Hepatocyte (in vitro differentiated cells): Measurements from ENCODE around the gene PTAFR. TPM values are rescaled to one million over a fixed set of nuclear protein-coding genes. Genes with fewer than 3 reads are reported as not detected.
A peak's percentile ranks its signal among the peaks of the same experiment; 100 is the strongest.

ENCODE experiments used
- DNase-seq: peaks from one replicate; pipeline ENCODE4 v3.0.0-alpha.2; 2016; ENCODE audit warnings: low spot score
- H2AFZ ChIP-seq: fragments of 200-600 bp; sonication (generic); 2 replicates; pipeline ENCODE4 v1.6.0; 2016; ENCODE audit warnings: antibody characterized with exemption, mild to moderate bottlenecking
- H3K27ac ChIP-seq: fragments of 200-600 bp; sonication (generic); 2 replicates; pipeline ENCODE4 v1.5.1; 2016; ENCODE audit warnings: mild to moderate bottlenecking
- H3K27me3 ChIP-seq: fragments of 200-600 bp; sonication (generic); 2 replicates; pipeline ENCODE4 v1.6.1; 2016
- H3K36me3 ChIP-seq: fragments of 200-600 bp; sonication (generic); replicated peaks from 2 replicates; pipeline ENCODE4 v1.5.1; 2016; ENCODE audit warnings: low read depth; ENCODE audit not compliant: insufficient read depth
- H3K4me1 ChIP-seq: fragments of 200-600 bp; sonication (generic); 2 replicates; pipeline ENCODE4 v1.5.1; 2016; ENCODE audit warnings: mild to moderate bottlenecking, moderate library complexity; ENCODE audit not compliant: insufficient read depth
- H3K4me2 ChIP-seq: fragments of 200-600 bp; sonication (generic); 2 replicates; pipeline ENCODE4 v1.6.0; 2016
- H3K4me3 ChIP-seq: fragments of 200-600 bp; sonication (generic); 2 replicates; pipeline ENCODE4 v1.5.1; 2016; ENCODE audit warnings: mild to moderate bottlenecking
- H3K79me2 ChIP-seq: fragments of 200-600 bp; sonication (generic); 2 replicates; pipeline ENCODE4 v1.6.0; 2017; ENCODE audit warnings: mild to moderate bottlenecking
- H3K9me2 ChIP-seq: fragments of 200-600 bp; sonication (generic); replicated peaks from 2 replicates; pipeline ENCODE4 v1.6.0; 2017; ENCODE audit warnings: mild to moderate bottlenecking; ENCODE audit not compliant: insufficient read depth
- H3K9me3 ChIP-seq: fragments of 200-600 bp; sonication (generic); 2 replicates; pipeline ENCODE4 v1.5.1; 2016; ENCODE audit warnings: low read depth, mild to moderate bottlenecking
- H4K20me1 ChIP-seq: fragments of 200-600 bp; sonication (generic); 2 replicates; pipeline ENCODE4 v1.6.0; 2016; ENCODE audit warnings: mild to moderate bottlenecking; ENCODE audit not compliant: insufficient read depth, poor library complexity, severe bottlenecking
- EZH2 ChIP-seq: fragments of 200-600 bp; sonication (generic); IDR thresholded peaks from 2 replicates; pipeline ENCODE4 v1.6.1; 2016; ENCODE audit warnings: antibody characterized with exemption, mild to moderate bottlenecking, borderline replicate concordance
- EZH2phosphoT487 ChIP-seq: fragments of 200-600 bp; sonication (generic); IDR thresholded peaks from one replicate; pipeline ENCODE4 v1.6.1; 2018; ENCODE audit warnings: antibody characterized with exemption, mild to moderate bottlenecking, low read depth, moderate library complexity; ENCODE audit not compliant: unreplicated experiment, severe bottlenecking
- WGBS: methylation state at CpG from one replicate; pipeline ENCODE4 v1.1.6; 2016; ENCODE audit warnings: low lambda C conversion rate; ENCODE audit errors: missing lambda C conversion rate; 5-methylcytosine and 5-hydroxymethylcytosine counted together
- polyA plus RNA-seq: library from polyadenylated mRNA; unstranded; fragments of >200 nt; fragmentation: Nextera tagmentation; extraction: Ambion mirVana; gene quantifications from 2 replicates; pipeline ENCODE4 v1.2.1, GENCODE V29; 2016
- total RNA-seq: library from RNA; depleted of rRNA; stranded (reverse); fragments of >200 nt; gene quantifications from 2 replicates; pipeline ENCODE4 v1.2.3, GENCODE V29; 2014
- TF ChIP-seq, protein P1 (sequence below): fragments of 200-600 bp; sonication (generic); IDR thresholded peaks from 2 replicates; pipeline ENCODE4 v1.5.1; 2016; ENCODE audit warnings: antibody characterized with exemption, mild to moderate bottlenecking; ENCODE audit not compliant: poor library complexity

The PTAFR gene
- total and polyA plus RNA-seq, 2 experiments from 2014 or later = 0.29 to 0.37 TPM

DNA sequence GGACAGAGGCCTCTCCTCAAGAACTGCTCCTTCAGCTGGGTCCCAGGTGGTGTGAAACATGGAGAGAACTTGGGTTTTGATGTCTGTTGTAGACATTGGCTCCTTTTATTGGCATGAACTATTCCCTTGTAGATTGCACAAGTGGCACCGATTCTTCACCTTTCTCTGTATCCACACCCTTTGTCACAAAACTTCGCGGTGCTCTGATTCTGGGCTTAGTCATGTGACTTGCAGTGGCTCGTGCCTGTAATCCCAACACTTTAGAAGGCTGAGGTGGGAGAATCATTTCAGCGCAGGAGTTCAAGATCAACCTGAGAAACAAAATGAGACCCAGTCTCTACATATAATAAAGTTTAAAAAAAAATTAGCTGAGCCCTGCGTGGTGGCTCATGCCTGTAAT, 45.6 kb downstream of the PTAFR start:
- Histone ChIP-seq H4K20me1 (no peaks in the 10 kb centered on the region), H3K27ac (no peak overlapping the region), H3K27me3 (peaks cover 9% of the 10 kb centered on the region), H3K4me2 (no peak overlapping the region), H3K36me3 (no peaks in the 10 kb centered on the region), H3K4me3 (no peak overlapping the region), H2AFZ (no peak overlapping the region), H3K9me3 (no peaks in the 10 kb centered on the region), H3K4me1 (no peaks in the 10 kb centered on the region), H3K9me2 (no peaks in the 10 kb centered on the region), H3K79me2 (no peaks in the 10 kb centered on the region)
- TF ChIP-seq, protein P1, sequence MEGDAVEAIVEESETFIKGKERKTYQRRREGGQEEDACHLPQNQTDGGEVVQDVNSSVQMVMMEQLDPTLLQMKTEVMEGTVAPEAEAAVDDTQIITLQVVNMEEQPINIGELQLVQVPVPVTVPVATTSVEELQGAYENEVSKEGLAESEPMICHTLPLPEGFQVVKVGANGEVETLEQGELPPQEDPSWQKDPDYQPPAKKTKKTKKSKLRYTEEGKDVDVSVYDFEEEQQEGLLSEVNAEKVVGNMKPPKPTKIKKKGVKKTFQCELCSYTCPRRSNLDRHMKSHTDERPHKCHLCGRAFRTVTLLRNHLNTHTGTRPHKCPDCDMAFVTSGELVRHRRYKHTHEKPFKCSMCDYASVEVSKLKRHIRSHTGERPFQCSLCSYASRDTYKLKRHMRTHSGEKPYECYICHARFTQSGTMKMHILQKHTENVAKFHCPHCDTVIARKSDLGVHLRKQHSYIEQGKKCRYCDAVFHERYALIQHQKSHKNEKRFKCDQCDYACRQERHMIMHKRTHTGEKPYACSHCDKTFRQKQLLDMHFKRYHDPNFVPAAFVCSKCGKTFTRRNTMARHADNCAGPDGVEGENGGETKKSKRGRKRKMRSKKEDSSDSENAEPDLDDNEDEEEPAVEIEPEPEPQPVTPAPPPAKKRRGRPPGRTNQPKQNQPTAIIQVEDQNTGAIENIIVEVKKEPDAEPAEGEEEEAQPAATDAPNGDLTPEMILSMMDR = no peak
- TF ChIP-seq EZH2phosphoT487 = no peak
- no peak for TF ChIP-seq EZH2
- 83% methylated on average over 6 of the region's 6 CpGs for WGBS
- DNase-seq = no peak

DNA sequence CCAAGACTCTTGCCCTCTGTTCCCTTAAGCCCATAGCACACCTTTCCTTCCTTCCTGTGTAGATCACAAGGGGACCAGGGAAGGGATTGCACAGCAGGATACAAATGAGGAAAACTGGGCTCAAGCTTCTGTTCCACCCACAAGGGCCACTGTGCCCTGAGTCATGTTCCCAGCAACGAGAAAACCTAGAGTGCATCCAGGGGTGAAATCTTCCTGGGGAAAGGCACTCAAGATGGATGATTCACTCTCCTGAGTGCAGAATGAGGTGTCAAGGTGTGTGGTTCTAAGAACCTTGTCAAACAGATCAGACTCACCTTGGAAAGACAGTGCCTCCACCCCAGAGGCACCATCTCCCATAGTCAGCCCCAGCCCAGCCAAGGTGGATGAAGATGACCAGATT, 47.3 kb downstream of the PTAFR start:
- no peak overlapping the region for H3K27ac ChIP-seq
- WGBS = 36% methylated on average over 1 of the region's 1 CpG
- no peak overlapping the region for H3K4me3 ChIP-seq
- no peaks in the 10 kb centered on the region for H3K36me3 ChIP-seq
- TF ChIP-seq EZH2 (no peak), EZH2phosphoT487 (no peak)
- TF ChIP-seq, protein P1 = no peak
- H3K4me1 ChIP-seq = no peaks in the 10 kb centered on the region
- H3K79me2 ChIP-seq = no peaks in the 10 kb centered on the region
- no peak overlapping the region for H2AFZ ChIP-seq
- DNase-seq = peak; percentile 35
- H3K9me3 ChIP-seq = no peaks in the 10 kb centered on the region
- H4K20me1 ChIP-seq = no peaks in the 10 kb centered on the region
- peaks cover 9% of the 10 kb centered on the region for H3K27me3 ChIP-seq
- no peak overlapping the region for H3K4me2 ChIP-seq
- no peaks in the 10 kb centered on the region for H3K9me2 ChIP-seq

DNA sequence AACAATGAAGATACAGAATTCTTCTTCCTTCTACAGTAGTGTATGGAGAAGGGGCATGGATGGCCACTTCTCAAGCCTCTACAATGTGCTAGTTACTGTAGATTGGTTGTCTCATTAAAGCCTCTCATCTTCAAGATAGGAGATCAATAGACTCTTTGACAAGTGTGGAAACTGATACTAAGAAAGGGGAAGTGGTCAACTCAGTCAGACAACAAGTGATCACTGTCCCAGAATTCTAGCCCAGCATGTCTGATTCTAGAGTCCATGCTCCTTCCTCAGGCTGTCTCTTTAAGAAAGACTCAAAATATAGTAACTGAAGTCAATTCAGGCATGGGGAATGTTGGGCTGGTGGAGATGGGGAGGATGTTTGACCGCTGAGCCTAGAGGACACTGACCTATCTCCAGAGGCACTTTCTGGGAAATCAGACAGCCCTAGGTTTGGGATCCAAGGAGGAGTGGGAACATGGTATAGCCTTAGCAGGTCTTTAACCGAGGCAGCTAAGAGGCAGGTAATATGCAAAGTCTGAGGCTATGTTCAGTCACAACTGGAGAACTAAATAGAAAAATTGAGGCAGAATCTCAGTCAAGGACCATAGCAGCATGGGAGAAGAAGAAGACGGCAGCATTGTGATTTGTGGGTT, 48.8 kb downstream of the PTAFR start:
- Histone ChIP-seq H3K27me3 (peaks cover 9% of the 10 kb centered on the region), H3K4me3 (no peak overlapping the region), H3K9me2 (no peaks in the 10 kb centered on the region), H3K4me2 (no peak overlapping the region), H3K36me3 (no peaks in the 10 kb centered on the region), H3K27ac (no peak overlapping the region), H2AFZ (no peak overlapping the region), H3K79me2 (no peaks in the 10 kb centered on the region), H3K9me3 (no peaks in the 10 kb centered on the region), H4K20me1 (no peaks in the 10 kb centered on the region), H3K4me1 (no peaks in the 10 kb centered on the region)
- no peak for DNase-seq
- TF ChIP-seq EZH2phosphoT487 = no peak
- no peak for TF ChIP-seq EZH2
- TF ChIP-seq, protein P1 = no peak
- 81% methylated on average over 3 of the region's 3 CpGs for WGBS
